Astrocyte (in vitro differentiated cells and primary cell): ENCODE data around the gene DHX8. TPM values are rescaled to one million over a fixed set of nuclear protein-coding genes. Genes with fewer than 3 reads are reported as not detected.

Experiments used
- DNase-seq: peaks from one replicate; pipeline ENCODE4 v3.0.0-alpha.2; 2010; ENCODE audit warnings: low read depth
- FAIRE-seq: peaks from 2 replicates; lab custom pipeline; 2011; peaks lifted over from hg19 to GRCh38; lab: Jason Lieb, UNC
- H2AFZ ChIP-seq: 2 replicates; pipeline ENCODE4 v1.6.0; 2012; ENCODE audit warnings: low read depth, low read length, inconsistent platforms
- H3K27ac ChIP-seq: 2 replicates; pipeline ENCODE4 v1.5.1; 2011; ENCODE audit warnings: low read depth, low read length, inconsistent platforms
- H3K27me3 ChIP-seq: 2 replicates; pipeline ENCODE4 v1.6.0; 2011; ENCODE audit warnings: low read length, inconsistent platforms; ENCODE audit not compliant: insufficient read depth
- H3K36me3 ChIP-seq: 2 replicates; pipeline ENCODE4 v1.5.1; 2011; ENCODE audit warnings: low read length, inconsistent platforms; ENCODE audit not compliant: insufficient read depth
- H3K4me1 ChIP-seq: 2 replicates; pipeline ENCODE4 v1.5.1; 2011; ENCODE audit warnings: low read length, inconsistent platforms; ENCODE audit not compliant: insufficient read depth
- H3K4me2 ChIP-seq: 2 replicates; pipeline ENCODE4 v1.6.0; 2012; ENCODE audit warnings: low read length, inconsistent platforms
- H3K4me3 ChIP-seq: 2 replicates; pipeline ENCODE4 v1.5.1; 2011; ENCODE audit warnings: low read depth, mild to moderate bottlenecking, low read length, inconsistent platforms; ENCODE audit not compliant: insufficient read depth
- H3K79me2 ChIP-seq: 2 replicates; pipeline ENCODE4 v1.6.0; 2012; ENCODE audit warnings: mild to moderate bottlenecking, low read length, inconsistent platforms; ENCODE audit not compliant: insufficient read depth
- H3K9ac ChIP-seq: 2 replicates; pipeline ENCODE4 v1.6.0; 2012; ENCODE audit warnings: mild to moderate bottlenecking, low read length, inconsistent platforms
- H3K9me3 ChIP-seq: 2 replicates; pipeline ENCODE4 v1.5.1; 2012; ENCODE audit warnings: low read depth, mild to moderate bottlenecking, low read length, inconsistent platforms; ENCODE audit not compliant: insufficient read depth
- H4K20me1 ChIP-seq: 2 replicates; pipeline ENCODE4 v1.6.0; 2012; ENCODE audit warnings: low read length, inconsistent platforms; ENCODE audit not compliant: insufficient read depth
- H3K27ac Mint-ChIP-seq: one replicate; pipeline ENCODE4 v1.8.0; 2021; ENCODE audit warnings: mild to moderate bottlenecking, mixed read lengths; ENCODE audit not compliant: unreplicated experiment
- H3K27me3 Mint-ChIP-seq: one replicate; pipeline ENCODE4 v1.8.0; 2021; ENCODE audit warnings: low read depth, mixed read lengths; ENCODE audit not compliant: unreplicated experiment
- H3K36me3 Mint-ChIP-seq: one replicate; pipeline ENCODE4 v1.8.0; 2021; ENCODE audit warnings: low read depth, mixed read lengths; ENCODE audit not compliant: unreplicated experiment
- H3K4me1 Mint-ChIP-seq: one replicate; pipeline ENCODE4 v1.8.0; 2021; ENCODE audit warnings: low read depth, mixed read lengths; ENCODE audit not compliant: unreplicated experiment
- H3K4me3 Mint-ChIP-seq: one replicate; pipeline ENCODE4 v1.8.0; 2021; ENCODE audit warnings: mild to moderate bottlenecking, moderate library complexity, mixed read lengths; ENCODE audit not compliant: unreplicated experiment
- H3K9me3 Mint-ChIP-seq: one replicate; pipeline ENCODE4 v1.8.0; 2021; ENCODE audit warnings: mild to moderate bottlenecking, mixed read lengths; ENCODE audit not compliant: unreplicated experiment
- EZH2 ChIP-seq: IDR thresholded peaks from 2 replicates; pipeline ENCODE4 v1.6.1; 2012; ENCODE audit warnings: mild to moderate bottlenecking, low read length, inconsistent platforms; ENCODE audit not compliant: insufficient read depth
- total RNA-seq: library from RNA; stranded (reverse); gene quantifications from 2 replicates; pipeline ENCODE4 v1.2.1, GENCODE V29; 2021
- TF ChIP-seq, protein P1 (sequence below): IDR thresholded peaks from 2 replicates; pipeline ENCODE4 v1.5.1; 2011; ENCODE audit warnings: low read depth, mild to moderate bottlenecking, inconsistent platforms, low read length, moderate library complexity; ENCODE audit not compliant: insufficient read depth

The DHX8 gene
- total RNA-seq, 1 donor from 2014 or later = 48.5 TPM

DNA sequence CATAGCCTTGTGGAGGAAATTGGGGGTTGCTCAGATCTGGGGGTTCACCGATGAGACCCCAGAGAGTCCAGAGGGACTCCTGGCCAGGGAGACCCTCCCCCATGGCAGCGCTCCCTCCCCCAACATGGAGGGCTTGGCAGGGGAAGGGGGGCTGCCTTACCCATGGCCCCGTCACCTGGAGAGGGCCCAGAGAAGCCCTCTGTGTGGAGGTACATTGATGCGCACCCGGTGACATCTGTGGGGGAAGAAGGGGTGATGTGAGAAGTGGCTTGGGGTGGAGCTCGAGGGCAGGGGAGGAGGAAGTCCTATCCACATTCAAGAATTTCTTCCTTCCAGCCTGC is 46.1 kb downstream of the DHX8 start:
- no peaks in the 10 kb centered on the region for H3K9me3 Mint-ChIP-seq
- Histone ChIP-seq H3K9me3 (no peaks in the 10 kb centered on the region), H3K27me3 (no peaks in the 10 kb centered on the region), H3K4me2 (peak overlapping the region; percentile 87), H3K4me1 (peaks cover 21% of the 10 kb centered on the region), H2AFZ (peak overlapping the region; percentile 83), H3K27ac (peak overlapping the region; percentile 74), H3K9ac (peak overlapping the region; percentile 69), H3K79me2 (no peaks in the 10 kb centered on the region), H4K20me1 (peaks cover 3% of the 10 kb centered on the region), H3K4me3 (peak overlapping the region; percentile 45), H3K36me3 (peaks cover 4% of the 10 kb centered on the region)
- peak overlapping the region; percentile 89 for H3K27ac Mint-ChIP-seq
- DNase-seq = no peak
- H3K36me3 Mint-ChIP-seq = peaks cover 7% of the 10 kb centered on the region
- TF ChIP-seq EZH2 = no peak
- TF ChIP-seq, protein P1, sequence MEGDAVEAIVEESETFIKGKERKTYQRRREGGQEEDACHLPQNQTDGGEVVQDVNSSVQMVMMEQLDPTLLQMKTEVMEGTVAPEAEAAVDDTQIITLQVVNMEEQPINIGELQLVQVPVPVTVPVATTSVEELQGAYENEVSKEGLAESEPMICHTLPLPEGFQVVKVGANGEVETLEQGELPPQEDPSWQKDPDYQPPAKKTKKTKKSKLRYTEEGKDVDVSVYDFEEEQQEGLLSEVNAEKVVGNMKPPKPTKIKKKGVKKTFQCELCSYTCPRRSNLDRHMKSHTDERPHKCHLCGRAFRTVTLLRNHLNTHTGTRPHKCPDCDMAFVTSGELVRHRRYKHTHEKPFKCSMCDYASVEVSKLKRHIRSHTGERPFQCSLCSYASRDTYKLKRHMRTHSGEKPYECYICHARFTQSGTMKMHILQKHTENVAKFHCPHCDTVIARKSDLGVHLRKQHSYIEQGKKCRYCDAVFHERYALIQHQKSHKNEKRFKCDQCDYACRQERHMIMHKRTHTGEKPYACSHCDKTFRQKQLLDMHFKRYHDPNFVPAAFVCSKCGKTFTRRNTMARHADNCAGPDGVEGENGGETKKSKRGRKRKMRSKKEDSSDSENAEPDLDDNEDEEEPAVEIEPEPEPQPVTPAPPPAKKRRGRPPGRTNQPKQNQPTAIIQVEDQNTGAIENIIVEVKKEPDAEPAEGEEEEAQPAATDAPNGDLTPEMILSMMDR = no peak
- FAIRE-seq = no peak
- H3K27me3 Mint-ChIP-seq = no peaks in the 10 kb centered on the region
- H3K4me1 Mint-ChIP-seq = peaks cover 37% of the 10 kb centered on the region
- peak overlapping the region; percentile 57 for H3K4me3 Mint-ChIP-seq

DNA sequence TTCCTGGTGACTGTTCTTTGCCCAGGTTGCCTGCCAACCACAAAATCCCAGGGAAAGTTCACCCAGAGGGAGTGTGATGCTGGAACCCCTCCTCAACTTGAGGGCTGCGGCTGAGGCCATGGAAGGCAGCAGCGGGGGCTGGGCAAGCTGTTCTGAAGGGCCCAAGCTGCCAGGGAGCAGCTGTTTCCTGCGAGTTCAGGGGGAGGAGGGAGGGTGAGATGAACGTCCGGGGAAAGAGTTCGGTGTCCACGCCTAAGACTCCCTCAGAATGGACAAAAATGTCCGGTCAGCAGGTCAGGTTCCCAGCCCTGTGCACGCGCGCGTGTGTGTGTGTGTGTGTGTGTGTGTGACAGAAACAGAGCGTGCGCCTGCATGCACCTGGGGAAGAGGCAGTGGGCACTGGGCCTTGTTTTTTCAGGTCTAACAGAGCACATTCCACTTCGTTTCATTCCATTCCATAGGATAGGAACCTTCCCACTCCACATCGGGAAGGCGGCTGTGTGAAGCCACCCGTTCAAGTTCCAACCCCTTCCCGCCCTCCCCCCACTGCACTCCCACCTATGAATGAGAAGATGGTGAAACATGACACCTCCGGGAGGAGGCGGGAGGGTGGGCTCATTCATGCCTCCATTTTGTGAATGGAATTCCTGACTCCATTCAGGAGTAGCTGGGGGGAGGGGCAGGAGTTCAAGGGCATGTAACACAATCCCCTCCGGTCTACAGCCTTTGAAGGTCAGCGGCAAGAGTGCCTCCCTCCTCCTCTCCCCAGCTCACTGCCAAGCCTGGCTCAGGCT is 46.7 kb downstream of the DHX8 start:
- no peak for TF ChIP-seq EZH2
- TF ChIP-seq, protein P1 = no peak
- Histone ChIP-seq H3K4me1 (peaks cover 20% of the 10 kb centered on the region), H4K20me1 (peaks cover 1% of the 10 kb centered on the region), H3K4me2 (peak overlapping the region; percentile 87), H3K36me3 (peaks cover 4% of the 10 kb centered on the region), H3K27ac (peak overlapping the region; percentile 74), H3K9ac (peak overlapping the region; percentile 69), H3K4me3 (peak overlapping the region; percentile 45), H3K9me3 (no peaks in the 10 kb centered on the region), H3K27me3 (no peaks in the 10 kb centered on the region), H3K79me2 (no peaks in the 10 kb centered on the region), H2AFZ (peak overlapping the region; percentile 83)
- Mint-ChIP-seq H3K4me3 (peak overlapping the region; percentile 66), H3K27me3 (no peaks in the 10 kb centered on the region), H3K9me3 (no peaks in the 10 kb centered on the region), H3K27ac (peak overlapping the region; percentile 89), H3K36me3 (peaks cover 5% of the 10 kb centered on the region), H3K4me1 (peaks cover 31% of the 10 kb centered on the region)
- peak; percentile 91 for DNase-seq
- no peak for FAIRE-seq

DNA sequence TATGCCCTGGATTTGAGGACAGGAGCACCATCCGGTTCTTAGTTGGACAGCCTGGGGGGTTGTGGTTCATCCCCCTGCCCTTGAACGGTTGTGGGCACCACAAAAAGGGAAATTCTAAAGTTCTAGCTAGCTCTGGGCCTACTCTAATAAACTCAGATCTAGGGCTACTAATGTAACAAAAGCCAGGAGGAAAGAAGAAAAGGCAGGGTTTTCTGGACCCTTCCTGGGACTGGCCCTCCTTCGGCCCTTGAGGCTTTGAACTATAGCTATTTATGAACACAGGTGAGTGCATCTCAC is 47.3 kb downstream of the DHX8 start:
- peaks cover 29% of the 10 kb centered on the region for H3K4me1 Mint-ChIP-seq
- Histone ChIP-seq H3K79me2 (no peaks in the 10 kb centered on the region), H3K4me1 (peaks cover 22% of the 10 kb centered on the region), H3K9ac (peak overlapping the region; percentile 69), H3K27ac (peak overlapping the region; percentile 74), H3K4me2 (peak overlapping the region; percentile 87), H3K9me3 (no peaks in the 10 kb centered on the region), H4K20me1 (no peaks in the 10 kb centered on the region), H2AFZ (peak overlapping the region; percentile 83), H3K4me3 (no peak overlapping the region), H3K36me3 (peaks cover 4% of the 10 kb centered on the region), H3K27me3 (no peaks in the 10 kb centered on the region)
- no peak for FAIRE-seq
- H3K27me3 Mint-ChIP-seq = no peaks in the 10 kb centered on the region
- no peak for DNase-seq
- peaks cover 5% of the 10 kb centered on the region for H3K36me3 Mint-ChIP-seq
- peak overlapping the region; percentile 89 for H3K27ac Mint-ChIP-seq
- TF ChIP-seq, protein P1 = no peak
- no peak for TF ChIP-seq EZH2
- no peaks in the 10 kb centered on the region for H3K9me3 Mint-ChIP-seq
- H3K4me3 Mint-ChIP-seq = peak overlapping the region; percentile 66
